GF-D8 (cell line): ENCODE measurements around the gene CDH26.
"Not testable (repeated sequence)": the region's sequence is repeated elsewhere in the genome, so short reads cannot be mapped to it uniquely, and the experiment has no call there.

Experiments
- DNase-seq: peaks from one replicate; lab custom pipeline; 2025; lab: John Stamatoyannopoulos, UW

CDH26 gene

GRCh38 chr20:59940956-59941294, 17.3 kb upstream of the CDH26 start:
- DNase-seq, result no peak

- DNase-seq, result no peak
Measured at GRCh38 chr20:59942245-59942644, 16.0 kb upstream of the CDH26 start.

GRCh38 chr20:59944726-59945125, 13.5 kb upstream of the CDH26 start:
- no peak for DNase-seq

GRCh38 chr20:59945175-59945574, 13.0 kb upstream of the CDH26 start:
- no peak for DNase-seq

GRCh38 chr20:59945731-59946130, 12.5 kb upstream of the CDH26 start:
- no peak for DNase-seq

GRCh38 chr20:59947376-59947775, 10.8 kb upstream of the CDH26 start:
- no peak for DNase-seq

DNA sequence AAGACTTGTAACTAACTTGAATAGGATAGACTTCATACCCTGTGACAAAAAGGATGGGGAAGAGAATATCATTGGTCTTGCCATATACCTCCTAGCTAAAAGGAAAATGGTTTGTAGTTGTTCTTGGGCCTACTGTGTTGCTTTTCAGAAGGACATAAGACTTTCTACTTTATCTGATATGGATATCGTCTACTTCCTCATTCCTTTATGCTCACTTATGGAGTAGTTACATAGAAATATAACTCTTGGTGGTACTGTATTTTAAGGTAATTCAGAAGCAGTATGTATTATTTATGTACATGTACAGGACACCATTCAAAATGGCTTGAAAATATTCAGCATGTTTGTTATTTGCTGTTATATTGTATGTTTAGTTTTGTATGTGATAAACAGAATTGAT, 10.0 kb upstream of the CDH26 start:
- DNase-seq, result peak; percentile 19

DNA sequence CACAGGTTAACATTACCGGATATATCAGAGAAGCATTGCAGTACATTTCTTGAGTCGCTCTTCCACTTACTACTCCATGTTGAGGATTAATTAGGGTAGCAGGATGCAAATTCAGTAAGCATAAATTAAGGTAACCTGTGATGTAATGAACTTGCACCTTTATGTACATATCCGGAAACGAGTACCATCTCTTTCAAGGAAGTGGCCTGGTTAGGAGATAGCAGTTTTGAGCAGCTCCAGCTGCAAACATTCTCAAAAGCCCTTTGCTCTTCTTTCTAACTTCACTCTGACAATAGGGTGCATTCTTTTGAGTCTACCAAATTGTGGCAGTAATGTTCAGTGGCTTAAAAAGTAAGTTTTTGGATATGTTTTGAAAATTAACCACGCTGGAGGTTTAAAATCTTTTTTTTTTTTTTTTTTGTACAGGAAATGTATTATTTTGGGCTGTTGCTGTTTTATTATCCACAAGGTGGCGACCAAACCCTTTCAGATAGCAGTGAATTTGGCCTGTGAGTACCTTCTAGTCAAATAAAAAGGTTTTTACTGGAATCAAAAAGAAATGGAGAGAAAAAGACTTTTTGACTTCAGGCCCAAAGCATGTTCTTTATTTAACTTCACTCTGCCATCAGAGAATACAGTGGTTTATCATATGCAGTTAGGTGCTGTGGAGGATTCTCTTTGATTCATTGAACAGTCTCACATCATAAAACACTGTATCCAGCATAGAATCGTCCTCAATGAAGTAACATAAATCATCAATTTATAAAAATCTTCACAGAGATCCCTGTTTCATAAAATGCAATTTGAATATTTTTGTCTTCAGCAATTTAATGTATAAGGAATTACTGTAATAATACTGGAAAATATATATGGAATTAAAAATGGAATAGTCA, 9.1 kb upstream of the CDH26 start:
- peak; percentile 44 for DNase-seq

DNA sequence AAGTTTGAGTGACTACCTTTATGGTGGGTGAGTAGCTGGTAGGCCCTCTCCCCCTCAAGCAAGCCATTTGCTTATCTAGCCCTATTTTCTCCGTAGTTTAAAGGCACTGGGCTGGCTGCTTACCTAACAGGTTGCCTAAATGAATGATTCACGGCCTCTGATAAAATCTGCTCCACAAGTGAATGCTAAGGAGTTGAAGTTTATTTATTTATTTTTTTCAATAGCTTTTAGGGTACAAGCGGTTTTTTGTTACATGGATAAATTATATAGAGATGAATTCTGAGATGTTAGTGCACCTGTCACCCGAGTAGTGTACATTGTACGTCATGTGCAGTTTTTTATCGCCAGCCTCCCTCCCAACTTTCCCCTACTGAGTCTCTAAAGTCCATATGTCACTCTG, 8.3 kb upstream of the CDH26 start:
- DNase-seq, result no peak

DNA sequence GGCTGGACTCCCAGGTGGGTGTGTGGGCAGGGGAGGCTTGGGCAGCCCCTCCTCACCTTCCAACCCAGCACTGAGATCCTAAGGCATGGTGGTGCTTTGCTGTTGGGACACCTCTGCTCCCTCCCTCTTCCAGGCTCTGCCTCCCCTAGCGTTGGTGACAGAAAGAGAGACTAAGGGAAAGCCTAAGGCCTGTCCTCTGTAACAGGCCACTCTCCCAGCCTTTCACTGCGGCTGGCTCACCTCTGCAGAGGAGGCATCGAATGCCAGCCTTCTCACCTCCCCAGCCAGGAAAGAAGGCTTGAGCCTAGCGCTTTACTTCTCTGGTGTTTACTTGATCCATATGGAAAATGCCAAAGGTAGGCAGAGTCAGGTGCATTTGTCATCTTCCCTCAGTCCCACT, 3.5 kb upstream of the CDH26 start:
- no peak for DNase-seq

- peak; percentile 45 for DNase-seq
Measured at GRCh38 chr20:59955131-59955796, 3.0 kb upstream of the CDH26 start.

GRCh38 chr20:59957568-59957967, 655 bp upstream of the CDH26 start:
- not testable (repeated sequence) for DNase-seq

DNA sequence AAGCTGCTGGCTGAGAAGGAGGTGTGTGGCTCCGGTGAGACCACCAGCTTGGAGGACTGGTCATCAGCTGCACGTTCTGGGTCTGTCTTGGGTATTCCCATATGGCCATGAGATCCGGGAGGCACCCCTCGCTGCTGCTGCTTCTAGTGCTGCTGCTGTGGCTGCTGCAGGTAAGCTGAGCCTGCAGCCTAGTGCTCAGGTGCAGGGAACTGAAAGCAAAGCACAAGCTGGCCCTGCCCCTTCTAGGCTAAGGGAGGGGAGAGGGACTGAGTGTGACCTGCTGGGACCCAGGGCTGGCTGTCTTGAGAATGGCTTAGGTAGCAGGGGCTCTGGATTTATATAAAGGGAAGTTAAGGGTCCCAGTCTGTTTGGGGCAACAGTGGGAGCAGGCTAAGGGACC, 403 bp downstream of the CDH26 start:
- DNase-seq, result no peak

DNA sequence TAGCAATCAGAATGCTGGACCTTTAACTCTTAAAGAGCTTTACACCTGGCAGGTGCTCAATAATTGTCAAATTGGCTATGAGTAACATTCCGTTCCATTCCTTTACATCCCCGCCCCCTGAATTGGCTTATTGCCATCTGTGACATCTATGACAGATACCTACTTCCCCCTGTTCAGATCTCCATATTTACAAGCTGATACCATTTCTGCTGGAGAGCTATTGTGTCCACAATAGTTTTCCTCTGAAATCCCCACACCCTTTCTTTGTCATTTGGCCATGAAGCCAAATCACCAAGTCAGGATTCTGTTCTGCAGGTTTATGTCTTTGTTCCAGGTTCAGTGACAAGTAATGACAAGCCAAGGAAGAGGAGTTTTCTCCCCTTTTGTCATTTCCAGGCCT, 3.2 kb downstream of the CDH26 start:
- no peak for DNase-seq

DNA sequence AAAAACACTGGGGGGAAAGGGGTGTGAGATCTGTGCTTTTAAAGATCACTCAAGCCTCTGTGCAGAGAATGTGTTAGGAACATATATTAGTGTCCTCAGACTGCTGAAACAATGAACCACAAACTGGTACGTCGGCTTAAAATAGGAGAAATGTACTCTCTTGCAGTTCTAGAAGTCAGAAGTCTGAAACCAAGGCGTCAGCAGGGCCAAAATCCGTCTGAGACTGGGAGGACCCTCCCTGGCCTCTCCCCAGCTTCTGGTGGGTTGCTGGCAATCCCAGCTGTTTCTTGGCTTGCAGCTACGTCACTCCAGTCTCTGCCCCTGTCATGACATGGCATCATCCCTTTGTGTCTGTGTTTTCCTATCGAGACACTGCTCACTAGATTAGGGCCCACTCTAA, 3.9 kb downstream of the CDH26 start:
- no peak for DNase-seq

DNA sequence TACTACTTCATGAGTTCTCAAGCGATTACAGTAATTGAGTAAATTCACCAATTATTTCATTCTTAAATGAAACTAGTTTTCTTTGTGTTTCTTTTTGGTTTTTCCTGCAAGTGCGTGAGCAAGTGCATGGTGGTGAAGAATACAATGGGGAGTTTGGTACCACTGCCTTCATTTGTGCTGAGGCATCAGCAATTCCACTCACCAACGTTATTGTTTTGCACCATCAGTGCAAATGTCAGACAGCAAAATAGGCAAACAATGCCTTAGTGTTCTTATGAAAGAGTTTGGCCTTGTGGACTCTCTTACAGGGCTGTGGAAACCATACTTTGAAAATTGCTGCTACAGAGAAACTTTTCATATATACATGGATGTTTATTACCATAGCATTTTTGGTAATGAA, 8.2 kb downstream of the CDH26 start:
- DNase-seq, result no peak

- no peak for DNase-seq
Measured at GRCh38 chr20:59971428-59971827, 13.2 kb downstream of the CDH26 start.

- DNase-seq, result peak; percentile 55
Measured at GRCh38 chr20:59972037-59972801, 14.0 kb downstream of the CDH26 start.

GRCh38 chr20:59976156-59976782, 18.0 kb downstream of the CDH26 start:
- DNase-seq, result no peak

DNA sequence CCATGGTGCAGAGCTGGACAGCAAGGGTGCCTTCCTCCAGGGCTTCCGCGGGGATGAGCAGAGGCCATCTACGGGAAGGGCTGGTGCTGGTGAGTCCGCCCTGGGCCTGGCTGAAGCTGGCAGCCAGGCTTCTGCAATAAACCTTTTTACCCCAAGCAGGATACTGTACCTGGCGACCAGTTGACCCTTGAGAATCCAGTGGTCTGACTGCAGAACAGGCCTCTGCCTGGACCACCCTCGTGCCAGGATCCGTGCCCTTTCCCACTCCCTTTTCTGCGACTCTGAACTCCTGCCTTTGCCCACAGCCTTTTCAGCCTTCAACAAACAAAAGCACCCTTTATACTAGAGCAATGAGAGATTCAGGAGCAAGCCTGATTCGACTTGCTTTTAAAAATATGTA, 18.9 kb downstream of the CDH26 start:
- no peak for DNase-seq

DNA sequence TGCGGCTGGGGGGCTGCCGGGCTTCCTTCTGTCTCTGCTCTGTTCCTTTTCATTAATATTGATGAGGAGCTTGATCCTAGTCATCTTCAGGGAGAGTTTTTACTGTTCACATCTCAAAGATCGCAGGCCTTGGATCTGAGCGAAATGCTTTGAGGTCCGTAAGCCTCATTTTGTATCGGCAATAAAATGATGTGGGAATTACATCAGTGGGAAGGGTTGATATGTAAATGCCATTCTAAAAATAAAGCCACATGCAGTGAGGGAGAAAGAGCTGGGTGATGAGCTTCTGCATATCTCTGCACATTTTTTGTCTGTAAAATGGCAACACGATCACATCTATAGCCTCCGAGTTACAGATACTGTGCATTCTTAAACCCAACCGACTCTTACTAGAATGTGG, 24.9 kb downstream of the CDH26 start:
- DNase-seq, result no peak

DNA sequence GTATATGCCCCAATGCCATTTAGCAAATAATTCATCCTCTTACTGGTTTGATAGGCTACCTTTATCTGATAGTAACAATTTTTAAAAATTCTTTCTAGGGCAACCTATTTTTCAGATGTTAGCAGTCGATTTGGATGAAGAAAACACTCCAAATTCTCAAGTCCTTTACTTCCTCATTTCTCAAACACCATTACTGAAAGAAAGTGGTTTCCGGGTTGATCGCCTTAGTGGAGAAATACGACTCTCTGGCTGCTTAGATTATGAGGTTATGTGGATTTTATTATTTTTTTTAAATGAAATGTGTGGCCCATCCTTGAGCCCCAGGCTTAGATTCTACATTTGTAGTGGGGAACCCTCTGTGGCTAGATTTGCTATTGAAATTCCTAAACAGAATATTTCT, 26.3 kb downstream of the CDH26 start:
- peak; percentile 79 for DNase-seq
